ENCODE results near the gene KCNIP4.

KCNIP4 gene

DNA sequence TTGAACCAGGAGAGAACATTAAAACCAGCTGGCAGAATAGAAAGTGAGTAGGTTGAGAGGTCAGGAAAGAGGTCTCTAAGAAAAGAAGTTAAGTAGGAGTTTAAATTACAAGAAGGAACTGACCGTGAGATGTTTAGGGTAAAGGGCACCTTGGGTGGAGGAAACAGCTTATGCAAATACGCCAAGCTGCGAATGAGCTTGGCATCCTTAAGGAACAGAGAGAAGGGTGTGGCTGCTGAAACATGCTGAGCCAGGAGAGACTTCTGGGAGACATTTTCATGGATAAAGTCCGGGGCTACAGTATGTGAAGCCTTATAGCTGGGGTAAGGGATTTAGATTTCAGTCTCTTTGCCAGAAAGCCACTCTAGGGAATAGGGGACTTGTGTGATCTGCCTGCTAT is 249.1 kb downstream of the KCNIP4 start:
- Histone ChIP-seq H3K4me1 (ENCODE audit: control insufficient read depth, insufficient read depth, low read length) (no peaks in the 10 kb centered on the region), H3K27me3 (ENCODE audit: control insufficient read depth in 1 of 2, insufficient read depth in 2 of 2, low read length in 2 of 2) (no peaks in the 10 kb centered on the region), H3K9me3 (ENCODE audit: control insufficient read depth in 2 of 2, low read length in 2 of 2) (no peaks in the 10 kb centered on the region), H3K36me3 (ENCODE audit: control insufficient read depth in 2 of 2, insufficient read depth in 2 of 2, low read length in 2 of 2) (no peaks in the 10 kb centered on the region), H3K4me3 (ENCODE audit: low read length in 2 of 2) (no peak overlapping the region), H3K27ac (ENCODE audit: low read length) (no peak overlapping the region), H3K9ac (ENCODE audit: low read length in 2 of 2) (no peak overlapping the region)

DNA sequence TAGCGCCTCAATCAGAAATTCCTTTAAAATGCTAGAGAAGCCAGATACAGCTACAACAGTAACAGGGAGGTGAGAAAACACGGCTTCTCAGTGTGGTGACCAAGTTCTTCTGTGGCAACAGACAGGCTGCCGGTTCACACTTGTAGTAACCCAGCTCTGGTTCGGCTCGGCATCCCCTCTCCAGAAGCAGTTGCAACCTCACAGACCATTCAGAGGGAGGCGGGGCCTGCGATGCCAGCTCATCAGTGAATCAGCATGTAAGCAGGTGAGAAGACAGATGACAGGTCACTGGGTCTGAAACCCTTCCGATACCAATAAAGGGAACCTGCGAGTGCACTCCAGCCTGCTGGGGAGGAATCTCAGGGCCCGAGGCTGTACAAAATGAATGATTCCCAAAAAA is 251.0 kb downstream of the KCNIP4 start:
- H3K27me3 ChIP-seq (ENCODE audit: control insufficient read depth in 1 of 2, insufficient read depth in 2 of 2, low read length in 2 of 2): no peaks in the 10 kb centered on the region
- no peak overlapping the region for H3K4me3 ChIP-seq (ENCODE audit: low read length in 2 of 2)
- H3K9me3 ChIP-seq (ENCODE audit: control insufficient read depth in 2 of 2, low read length in 2 of 2): no peaks in the 10 kb centered on the region
- H3K4me1 ChIP-seq (ENCODE audit: control insufficient read depth, insufficient read depth, low read length): no peaks in the 10 kb centered on the region
- H3K36me3 ChIP-seq (ENCODE audit: control insufficient read depth in 2 of 2, insufficient read depth in 2 of 2, low read length in 2 of 2): no peaks in the 10 kb centered on the region
- no peak overlapping the region for H3K9ac ChIP-seq (ENCODE audit: low read length in 2 of 2)
- H3K27ac ChIP-seq (ENCODE audit: low read length): no peak overlapping the region

DNA sequence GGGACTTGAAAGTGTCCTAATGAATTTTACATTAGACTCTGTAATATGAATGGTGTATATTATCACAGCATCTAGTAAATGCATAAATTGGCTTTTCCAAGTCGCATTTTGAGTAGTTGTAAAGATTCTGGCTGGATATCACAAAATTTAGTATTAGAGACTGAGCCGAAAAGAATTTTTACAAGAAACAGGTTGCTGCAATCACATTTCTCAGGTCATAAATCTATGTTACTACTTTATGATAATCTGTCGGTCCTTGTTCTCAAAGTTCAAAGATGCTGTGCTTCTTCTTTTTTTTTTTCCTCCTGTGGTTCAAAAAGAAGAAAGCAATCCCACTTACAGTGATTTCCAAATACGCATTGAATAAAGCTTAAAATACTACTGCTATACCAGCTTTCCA is 253.4 kb downstream of the KCNIP4 start:
- H3K9ac ChIP-seq (ENCODE audit: low read length in 2 of 2): no peak overlapping the region
- H3K27me3 ChIP-seq (ENCODE audit: control insufficient read depth in 1 of 2, insufficient read depth in 2 of 2, low read length in 2 of 2): no peaks in the 10 kb centered on the region
- H3K4me3 ChIP-seq (ENCODE audit: low read length in 2 of 2): no peak overlapping the region
- H3K27ac ChIP-seq (ENCODE audit: low read length): no peak overlapping the region
- H3K4me1 ChIP-seq (ENCODE audit: control insufficient read depth, insufficient read depth, low read length): no peaks in the 10 kb centered on the region
- no peaks in the 10 kb centered on the region for H3K9me3 ChIP-seq (ENCODE audit: control insufficient read depth in 2 of 2, low read length in 2 of 2)
- H3K36me3 ChIP-seq (ENCODE audit: control insufficient read depth in 2 of 2, insufficient read depth in 2 of 2, low read length in 2 of 2): no peaks in the 10 kb centered on the region

DNA sequence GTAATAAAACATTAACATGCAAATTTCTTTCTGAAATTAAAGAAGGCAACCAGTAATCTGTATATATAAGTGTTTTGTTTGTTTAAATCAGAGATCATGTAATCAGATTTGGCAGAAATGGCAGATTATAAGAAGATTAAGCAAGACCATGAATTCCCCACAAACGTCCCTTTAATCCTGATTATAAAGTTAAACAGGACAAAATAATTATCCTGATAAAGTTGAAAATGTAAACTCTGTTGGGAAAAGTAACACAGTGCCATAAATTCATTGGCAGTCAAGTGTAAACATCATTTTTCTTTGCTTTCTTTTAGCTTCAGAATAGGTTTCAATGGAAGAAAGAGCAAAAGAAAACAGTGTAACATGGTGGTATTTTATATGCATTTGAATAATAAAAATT is 256.3 kb downstream of the KCNIP4 start:
- H3K27ac ChIP-seq (ENCODE audit: low read length): no peak overlapping the region
- H3K36me3 ChIP-seq (ENCODE audit: control insufficient read depth in 2 of 2, insufficient read depth in 2 of 2, low read length in 2 of 2): no peaks in the 10 kb centered on the region
- H3K27me3 ChIP-seq (ENCODE audit: control insufficient read depth in 1 of 2, insufficient read depth in 2 of 2, low read length in 2 of 2): no peaks in the 10 kb centered on the region
- no peak overlapping the region for H3K9ac ChIP-seq (ENCODE audit: low read length in 2 of 2)
- no peak overlapping the region for H3K4me3 ChIP-seq (ENCODE audit: low read length in 2 of 2)
- no peaks in the 10 kb centered on the region for H3K4me1 ChIP-seq (ENCODE audit: control insufficient read depth, insufficient read depth, low read length)
- no peaks in the 10 kb centered on the region for H3K9me3 ChIP-seq (ENCODE audit: control insufficient read depth in 2 of 2, low read length in 2 of 2)

DNA sequence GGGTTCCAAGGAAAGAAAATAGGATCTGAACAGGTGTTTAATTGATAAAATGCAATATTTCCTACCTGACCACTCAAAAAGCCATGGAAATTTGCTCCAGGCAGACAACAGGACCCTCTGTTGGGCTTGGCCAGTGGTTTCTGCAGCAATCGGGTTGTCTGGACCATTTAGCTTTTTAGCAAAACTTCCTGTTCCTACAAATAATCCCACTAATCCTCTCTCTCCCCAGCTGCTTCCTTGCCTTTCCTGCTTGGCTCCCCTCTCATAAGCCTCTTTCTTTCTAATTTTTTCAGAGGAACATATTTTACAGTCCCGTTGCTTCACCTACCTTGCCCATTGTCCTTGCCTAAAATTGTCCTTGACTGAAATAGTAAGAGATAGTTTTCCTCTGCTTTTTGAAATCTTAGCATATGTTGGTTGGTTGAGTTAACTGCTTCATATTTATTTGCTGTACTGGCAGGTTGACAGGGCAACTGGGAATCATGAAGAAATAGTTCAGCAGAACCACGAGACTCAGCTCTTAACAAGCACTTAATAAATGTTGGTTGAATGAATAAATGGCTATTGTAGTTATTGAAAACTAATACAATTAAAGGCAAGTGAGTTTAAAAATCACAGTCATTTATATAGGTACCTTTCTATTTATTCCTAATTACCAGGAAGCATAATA is 259.8 kb downstream of the KCNIP4 start:
- Histone ChIP-seq H3K4me1 (ENCODE audit: control insufficient read depth, insufficient read depth, low read length) (no peaks in the 10 kb centered on the region), H3K4me3 (ENCODE audit: low read length in 2 of 2) (no peak overlapping the region), H3K27ac (ENCODE audit: low read length) (no peak overlapping the region), H3K9ac (ENCODE audit: low read length in 2 of 2) (no peak overlapping the region), H3K9me3 (ENCODE audit: control insufficient read depth in 2 of 2, low read length in 2 of 2) (no peaks in the 10 kb centered on the region), H3K27me3 (ENCODE audit: control insufficient read depth in 1 of 2, insufficient read depth in 2 of 2, low read length in 2 of 2) (no peaks in the 10 kb centered on the region), H3K36me3 (ENCODE audit: control insufficient read depth in 2 of 2, insufficient read depth in 2 of 2, low read length in 2 of 2) (no peaks in the 10 kb centered on the region)

DNA sequence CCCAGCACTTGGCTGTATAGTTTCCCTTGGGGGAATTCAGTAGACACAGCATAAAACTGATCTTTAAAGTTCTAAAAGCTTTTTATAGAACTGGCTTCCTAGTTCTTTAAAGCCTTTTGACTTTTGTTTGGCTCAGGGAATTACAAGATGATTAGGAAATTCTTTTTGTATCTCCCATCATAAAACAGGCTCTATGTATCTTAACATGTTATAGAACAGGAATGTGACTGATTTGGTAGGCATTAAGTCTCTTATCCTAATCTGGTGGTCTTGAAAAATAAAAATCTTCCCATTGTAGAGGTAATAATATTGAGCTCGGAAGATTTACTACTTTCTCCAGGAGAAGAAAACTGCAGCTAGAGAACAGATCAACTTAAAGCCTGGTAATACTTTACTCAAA is 262.7 kb downstream of the KCNIP4 start:
- Histone ChIP-seq H3K4me1 (ENCODE audit: control insufficient read depth, insufficient read depth, low read length) (no peaks in the 10 kb centered on the region), H3K4me3 (ENCODE audit: low read length in 2 of 2) (no peak overlapping the region), H3K36me3 (ENCODE audit: control insufficient read depth in 2 of 2, insufficient read depth in 2 of 2, low read length in 2 of 2) (no peaks in the 10 kb centered on the region), H3K9ac (ENCODE audit: low read length in 2 of 2) (no peak overlapping the region), H3K9me3 (ENCODE audit: control insufficient read depth in 2 of 2, low read length in 2 of 2) (no peaks in the 10 kb centered on the region), H3K27me3 (ENCODE audit: control insufficient read depth in 1 of 2, insufficient read depth in 2 of 2, low read length in 2 of 2) (no peaks in the 10 kb centered on the region), H3K27ac (ENCODE audit: low read length) (no peak overlapping the region)

DNA sequence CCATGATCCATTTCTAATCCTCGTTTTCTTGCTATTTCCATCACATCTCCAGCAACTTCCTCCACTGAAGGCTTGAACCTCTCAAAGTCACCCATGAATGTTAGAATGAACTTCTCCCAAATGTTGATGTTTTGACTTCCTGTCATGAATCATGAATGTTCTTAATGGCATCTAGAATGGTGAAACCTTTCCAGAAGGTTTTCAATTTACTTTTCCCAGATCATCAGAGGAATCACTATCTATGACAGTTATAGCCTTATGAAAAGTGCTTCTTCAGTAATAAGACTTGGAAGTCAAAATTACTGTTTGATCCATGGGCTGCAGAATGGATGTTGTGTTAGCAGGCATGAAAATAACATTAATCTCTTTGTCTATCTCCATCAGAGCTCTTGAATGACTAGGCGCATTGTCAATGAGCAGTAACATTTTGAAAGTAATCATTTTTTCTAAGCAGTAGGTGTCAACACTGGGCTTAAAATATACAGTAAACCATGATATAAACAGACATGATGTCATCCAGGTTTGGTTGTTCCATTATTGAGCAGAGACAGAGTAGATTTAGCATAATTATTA is 268.2 kb downstream of the KCNIP4 start:
- Histone ChIP-seq H3K27me3 (ENCODE audit: control insufficient read depth in 1 of 2, insufficient read depth in 2 of 2, low read length in 2 of 2) (no peaks in the 10 kb centered on the region), H3K9me3 (ENCODE audit: control insufficient read depth in 2 of 2, low read length in 2 of 2) (no peaks in the 10 kb centered on the region), H3K27ac (ENCODE audit: low read length) (no peak overlapping the region), H3K4me1 (ENCODE audit: control insufficient read depth, insufficient read depth, low read length) (no peaks in the 10 kb centered on the region), H3K36me3 (ENCODE audit: control insufficient read depth in 2 of 2, insufficient read depth in 2 of 2, low read length in 2 of 2) (no peaks in the 10 kb centered on the region), H3K4me3 (ENCODE audit: low read length in 2 of 2) (no peak overlapping the region), H3K9ac (ENCODE audit: low read length in 2 of 2) (no peak overlapping the region)

DNA sequence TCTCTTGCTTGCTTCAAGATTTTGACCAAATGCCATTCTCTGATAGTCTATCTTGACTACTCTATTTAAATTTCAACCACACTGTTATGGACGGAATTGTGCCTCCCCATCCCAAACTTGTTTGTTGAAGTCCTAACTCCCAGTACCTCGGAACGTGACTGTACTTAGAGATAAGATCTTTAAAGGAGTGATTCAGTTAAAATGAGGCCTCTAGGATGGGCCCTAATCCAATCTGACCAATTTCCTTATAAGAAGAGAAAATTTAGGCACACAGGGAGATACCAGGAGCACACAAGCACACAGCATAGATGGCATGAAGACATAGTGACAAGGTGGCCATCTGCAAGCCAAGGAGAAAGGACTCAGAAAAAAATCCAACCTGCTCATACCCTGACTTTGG is 269.9 kb downstream of the KCNIP4 start:
- no peak overlapping the region for H3K4me3 ChIP-seq (ENCODE audit: low read length in 2 of 2)
- no peak overlapping the region for H3K9ac ChIP-seq (ENCODE audit: low read length in 2 of 2)

DNA sequence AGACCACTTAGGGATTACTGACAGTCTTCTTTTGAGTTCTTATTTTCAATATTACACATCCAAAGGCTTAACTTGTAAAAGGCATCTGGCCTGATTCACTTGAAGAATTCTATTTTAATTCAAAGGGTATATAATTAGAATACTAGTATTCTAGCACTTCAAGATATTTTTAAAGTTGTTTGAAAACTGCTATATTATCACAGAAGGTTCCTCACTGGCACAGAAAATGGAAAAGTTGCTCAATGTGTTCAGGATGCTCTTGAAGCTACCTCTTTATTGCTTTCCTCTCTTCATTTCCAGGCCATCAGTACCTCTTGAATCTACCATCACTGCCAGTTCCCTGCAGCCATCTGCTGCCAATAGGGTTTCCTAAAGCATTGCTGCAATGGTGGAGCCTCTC is 271.4 kb downstream of the KCNIP4 start:
- Histone ChIP-seq H3K36me3 (ENCODE audit: control insufficient read depth in 2 of 2, insufficient read depth in 2 of 2, low read length in 2 of 2) (no peaks in the 10 kb centered on the region), H3K4me3 (ENCODE audit: low read length in 2 of 2) (no peak overlapping the region), H3K27me3 (ENCODE audit: control insufficient read depth in 1 of 2, insufficient read depth in 2 of 2, low read length in 2 of 2) (no peaks in the 10 kb centered on the region), H3K4me1 (ENCODE audit: control insufficient read depth, insufficient read depth, low read length) (no peaks in the 10 kb centered on the region), H3K9me3 (ENCODE audit: control insufficient read depth in 2 of 2, low read length in 2 of 2) (no peaks in the 10 kb centered on the region), H3K27ac (ENCODE audit: low read length) (no peak overlapping the region), H3K9ac (ENCODE audit: low read length in 2 of 2) (no peak overlapping the region)

More for the DNA sequence above, 269.9 kb downstream of the KCNIP4 start:
- H3K9me3 ChIP-seq (ENCODE audit: control insufficient read depth in 2 of 2, low read length in 2 of 2): no peaks in the 10 kb centered on the region
- H3K36me3 ChIP-seq (ENCODE audit: control insufficient read depth in 2 of 2, insufficient read depth in 2 of 2, low read length in 2 of 2): no peaks in the 10 kb centered on the region
- H3K27me3 ChIP-seq (ENCODE audit: control insufficient read depth in 1 of 2, insufficient read depth in 2 of 2, low read length in 2 of 2): no peaks in the 10 kb centered on the region
- no peak overlapping the region for H3K27ac ChIP-seq (ENCODE audit: low read length)
- H3K4me1 ChIP-seq (ENCODE audit: control insufficient read depth, insufficient read depth, low read length): no peaks in the 10 kb centered on the region

DNA sequence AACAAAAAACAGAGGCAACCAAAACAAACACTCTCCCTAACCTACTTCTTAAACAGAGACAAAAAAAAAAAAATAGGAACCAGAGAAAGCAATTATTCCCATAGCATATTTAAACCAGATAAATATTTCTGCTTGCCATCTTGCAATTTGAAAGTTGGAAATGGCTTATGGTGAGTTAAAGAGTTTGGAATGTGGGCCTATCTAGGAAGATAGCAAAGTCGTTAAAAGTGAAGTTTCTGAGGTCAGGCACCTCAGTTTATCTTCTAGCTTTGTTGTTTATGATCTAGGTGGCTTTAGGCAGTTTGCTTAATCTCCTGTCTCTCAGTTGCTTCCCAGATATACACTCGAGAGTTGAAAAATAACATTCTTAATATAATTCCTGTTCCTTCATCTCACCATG is 284.2 kb downstream of the KCNIP4 start:
- Histone ChIP-seq H3K9ac (ENCODE audit: low read length in 2 of 2) (no peak overlapping the region), H3K4me1 (ENCODE audit: control insufficient read depth, insufficient read depth, low read length) (no peaks in the 10 kb centered on the region), H3K9me3 (ENCODE audit: control insufficient read depth in 2 of 2, low read length in 2 of 2) (no peaks in the 10 kb centered on the region), H3K4me3 (ENCODE audit: low read length in 2 of 2) (no peak overlapping the region), H3K36me3 (ENCODE audit: control insufficient read depth in 2 of 2, insufficient read depth in 2 of 2, low read length in 2 of 2) (no peaks in the 10 kb centered on the region), H3K27ac (ENCODE audit: low read length) (no peak overlapping the region), H3K27me3 (ENCODE audit: control insufficient read depth in 1 of 2, insufficient read depth in 2 of 2, low read length in 2 of 2) (no peaks in the 10 kb centered on the region)

DNA sequence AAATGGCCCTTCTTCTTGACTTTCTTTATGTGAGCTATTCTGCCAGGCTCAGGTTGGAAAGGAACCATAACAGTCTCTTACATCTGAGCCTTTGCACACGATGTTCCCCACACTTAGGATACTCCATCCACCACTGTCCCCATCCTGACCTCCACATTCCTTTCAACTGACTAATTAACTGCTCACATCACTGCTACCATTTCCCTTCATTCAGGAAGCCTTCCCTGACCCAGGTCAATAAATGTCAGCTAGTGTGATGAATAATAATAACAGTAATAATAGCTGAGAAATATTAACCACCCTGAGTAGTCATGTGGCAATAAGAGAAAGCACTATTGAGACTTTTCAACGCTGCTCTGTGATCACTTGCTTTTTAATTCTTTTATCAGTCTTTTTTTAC is 291.7 kb downstream of the KCNIP4 start:
- Histone ChIP-seq H3K27ac (ENCODE audit: low read length) (no peak overlapping the region), H3K4me3 (ENCODE audit: low read length in 2 of 2) (no peak overlapping the region), H3K9me3 (ENCODE audit: control insufficient read depth in 2 of 2, low read length in 2 of 2) (peaks cover 0 to 3% of the 10 kb centered on the region in 2 donors), H3K27me3 (ENCODE audit: control insufficient read depth in 1 of 2, insufficient read depth in 2 of 2, low read length in 2 of 2) (no peaks in the 10 kb centered on the region), H3K4me1 (ENCODE audit: control insufficient read depth, insufficient read depth, low read length) (no peaks in the 10 kb centered on the region), H3K9ac (ENCODE audit: low read length in 2 of 2) (no peak overlapping the region), H3K36me3 (ENCODE audit: control insufficient read depth in 2 of 2, insufficient read depth in 2 of 2, low read length in 2 of 2) (no peaks in the 10 kb centered on the region)
